K562 (cell line): ENCODE measurements around the gene IL1RN.

Experiments
- BDP1 ChIP-seq: IDR thresholded peaks from 3 replicates; pipeline ENCODE4 v1.6.1; 2011; ENCODE audit not compliant: insufficient read length, insufficient read depth
- HDAC8 ChIP-seq: fragments of 450-650 bp; IDR thresholded peaks from 2 replicates; pipeline ENCODE4 v1.6.1; 2016; ENCODE audit warnings: mild to moderate bottlenecking, missing genetic modification characterization, moderate library complexity, missing compliant biosample characterization
- USF2 ChIP-seq: sonication (generic); formaldehyde crosslinking; IDR thresholded peaks from 2 replicates; pipeline ENCODE4 v1.5.0; 2020; ENCODE audit warnings: missing genetic modification reagents

GRCh38 chr2:113157897-113158753 is 30.7 kb downstream of the IL1RN start:
- no peak for TF ChIP-seq USF2 (CRISPR knock-in tag)
- TF ChIP-seq BDP1 = no peak
- TF ChIP-seq HDAC8 = no peak
